Stomach (tissue), 4 donors: ENCODE data around the gene KCNG3.

Experiments
- CTCF ChIP-seq, 7 experiments: fragments of 450-650 bp in 4 of 7; fragments of 200-600 bp in 3 of 7; sonication (generic) in 3 of 7; IDR thresholded peaks; one replicate each; pipeline ENCODE4 v1.5.1; 2016 to 2019; ENCODE audit warnings: antibody characterized with exemption in 7 of 7, control low read depth in 2 of 7, mild to moderate bottlenecking in 1 of 7
- EP300 ChIP-seq: sonication (generic); formaldehyde crosslinking; IDR thresholded peaks from one replicate; pipeline ENCODE4 v1.6.1; 2017; ENCODE audit warnings: antibody characterized with exemption
- POLR2AphosphoS5 ChIP-seq, 3 donors: sonication (generic); formaldehyde crosslinking; IDR thresholded peaks; one replicate each; pipeline ENCODE4 v1.6.1; 2016; ENCODE audit warnings: antibody characterized with exemption in 3 of 3

GRCh38 chr2:42435628-42436027 lies 58.2 kb downstream of the KCNG3 start:
- TF ChIP-seq CTCF (IDR thresholded peaks at IDR 0.05), result no peak
- no peak for TF ChIP-seq POLR2AphosphoS5 (IDR thresholded peaks at IDR 0.05)
- TF ChIP-seq EP300, result no peak
